ENCODE measurements around the gene SERPINA1. TPM values are rescaled to one million over a fixed set of nuclear protein-coding genes. Genes with fewer than 3 reads are reported as not detected.

Gene SERPINA1
- polyA plus RNA-seq, 2 of the 4 experiments (the other 2 are of a cell fraction): 0.34 to 2.2 TPM

DNA sequence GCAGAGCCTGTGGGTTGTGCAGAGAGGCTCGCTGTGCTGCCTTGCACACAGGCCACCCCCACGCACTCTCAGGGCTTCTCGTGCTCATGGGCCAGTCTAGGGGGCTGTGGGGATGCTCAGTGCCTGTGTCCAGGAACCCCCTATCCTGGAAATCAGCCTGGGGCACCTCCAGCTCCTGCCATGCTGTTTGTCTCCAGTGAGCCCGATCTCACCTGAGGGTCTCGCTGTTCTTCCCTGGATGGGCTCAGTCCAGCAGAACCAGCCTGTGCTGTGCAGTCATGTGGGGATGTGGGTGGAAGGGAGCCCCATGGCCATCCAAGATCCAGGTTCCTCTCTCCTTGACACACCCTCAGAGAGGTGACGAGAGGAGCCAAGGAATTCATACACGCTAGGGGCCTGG lies 26.7 kb downstream of the SERPINA1 start:
- H3K4me3 ChIP-seq: no peak overlapping the region
- no peak for FAIRE-seq
- ChIA-PET CTCF (interaction anchor here (1.4 kb wide), 1 partner anchor 15 kb away, joined by 3 read pairs; no protein-coding TSS in a partner anchor), POLR2A (no interaction called here)
- H3K27ac ChIP-seq: no peak overlapping the region
- no peak for DNase-seq (ENCODE audit: low read depth in 1 of 2, low spot score in 1 of 2)
- H3K4me1 ChIP-seq: no peaks in the 10 kb centered on the region
- ATAC-seq: no peak
- H3K4me2 ChIP-seq: no peak overlapping the region
- 71% methylated on average over 2 of the region's 7 CpGs for WGBS (ENCODE audit: missing lambda C conversion rate)
- TF ChIP-seq FOXS1 (CRISPR knock-in tag; IDR thresholded peaks at IDR 0.05): no peak
- no peak for TF ChIP-seq CHD2 (IDR thresholded peaks at IDR 0.05; ENCODE audit: low read length, partially characterized antibody)
- no peak for TF ChIP-seq FOSB (CRISPR knock-in tag; IDR thresholded peaks at IDR 0.05)
- TF ChIP-seq ZSCAN20 (CRISPR knock-in tag; IDR thresholded peaks at IDR 0.05): no peak
- TF ChIP-seq, protein P1, sequence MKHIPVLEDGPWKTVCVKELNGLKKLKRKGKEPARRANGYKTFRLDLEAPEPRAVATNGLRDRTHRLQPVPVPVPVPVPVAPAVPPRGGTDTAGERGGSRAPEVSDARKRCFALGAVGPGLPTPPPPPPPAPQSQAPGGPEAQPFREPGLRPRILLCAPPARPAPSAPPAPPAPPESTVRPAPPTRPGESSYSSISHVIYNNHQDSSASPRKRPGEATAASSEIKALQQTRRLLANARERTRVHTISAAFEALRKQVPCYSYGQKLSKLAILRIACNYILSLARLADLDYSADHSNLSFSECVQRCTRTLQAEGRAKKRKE (CRISPR knock-in tag; IDR thresholded peaks at IDR 0.05; ENCODE audit: low read depth): no peak
- TF ChIP-seq, protein P2, sequence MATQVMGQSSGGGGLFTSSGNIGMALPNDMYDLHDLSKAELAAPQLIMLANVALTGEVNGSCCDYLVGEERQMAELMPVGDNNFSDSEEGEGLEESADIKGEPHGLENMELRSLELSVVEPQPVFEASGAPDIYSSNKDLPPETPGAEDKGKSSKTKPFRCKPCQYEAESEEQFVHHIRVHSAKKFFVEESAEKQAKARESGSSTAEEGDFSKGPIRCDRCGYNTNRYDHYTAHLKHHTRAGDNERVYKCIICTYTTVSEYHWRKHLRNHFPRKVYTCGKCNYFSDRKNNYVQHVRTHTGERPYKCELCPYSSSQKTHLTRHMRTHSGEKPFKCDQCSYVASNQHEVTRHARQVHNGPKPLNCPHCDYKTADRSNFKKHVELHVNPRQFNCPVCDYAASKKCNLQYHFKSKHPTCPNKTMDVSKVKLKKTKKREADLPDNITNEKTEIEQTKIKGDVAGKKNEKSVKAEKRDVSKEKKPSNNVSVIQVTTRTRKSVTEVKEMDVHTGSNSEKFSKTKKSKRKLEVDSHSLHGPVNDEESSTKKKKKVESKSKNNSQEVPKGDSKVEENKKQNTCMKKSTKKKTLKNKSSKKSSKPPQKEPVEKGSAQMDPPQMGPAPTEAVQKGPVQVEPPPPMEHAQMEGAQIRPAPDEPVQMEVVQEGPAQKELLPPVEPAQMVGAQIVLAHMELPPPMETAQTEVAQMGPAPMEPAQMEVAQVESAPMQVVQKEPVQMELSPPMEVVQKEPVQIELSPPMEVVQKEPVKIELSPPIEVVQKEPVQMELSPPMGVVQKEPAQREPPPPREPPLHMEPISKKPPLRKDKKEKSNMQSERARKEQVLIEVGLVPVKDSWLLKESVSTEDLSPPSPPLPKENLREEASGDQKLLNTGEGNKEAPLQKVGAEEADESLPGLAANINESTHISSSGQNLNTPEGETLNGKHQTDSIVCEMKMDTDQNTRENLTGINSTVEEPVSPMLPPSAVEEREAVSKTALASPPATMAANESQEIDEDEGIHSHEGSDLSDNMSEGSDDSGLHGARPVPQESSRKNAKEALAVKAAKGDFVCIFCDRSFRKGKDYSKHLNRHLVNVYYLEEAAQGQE (IDR thresholded peaks at IDR 0.05): no peak
- TF ChIP-seq, protein P3, sequence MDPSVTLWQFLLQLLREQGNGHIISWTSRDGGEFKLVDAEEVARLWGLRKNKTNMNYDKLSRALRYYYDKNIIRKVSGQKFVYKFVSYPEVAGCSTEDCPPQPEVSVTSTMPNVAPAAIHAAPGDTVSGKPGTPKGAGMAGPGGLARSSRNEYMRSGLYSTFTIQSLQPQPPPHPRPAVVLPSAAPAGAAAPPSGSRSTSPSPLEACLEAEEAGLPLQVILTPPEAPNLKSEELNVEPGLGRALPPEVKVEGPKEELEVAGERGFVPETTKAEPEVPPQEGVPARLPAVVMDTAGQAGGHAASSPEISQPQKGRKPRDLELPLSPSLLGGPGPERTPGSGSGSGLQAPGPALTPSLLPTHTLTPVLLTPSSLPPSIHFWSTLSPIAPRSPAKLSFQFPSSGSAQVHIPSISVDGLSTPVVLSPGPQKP (IDR thresholded peaks at IDR 0.05; ENCODE audit: low read depth, low read length): no peak
- no peak for TF ChIP-seq RAD21 (conservative IDR thresholded peaks at IDR 0.05 in 1 of 2, IDR thresholded peaks at IDR 0.05 in 1 of 2)
- TF ChIP-seq, protein P4, sequence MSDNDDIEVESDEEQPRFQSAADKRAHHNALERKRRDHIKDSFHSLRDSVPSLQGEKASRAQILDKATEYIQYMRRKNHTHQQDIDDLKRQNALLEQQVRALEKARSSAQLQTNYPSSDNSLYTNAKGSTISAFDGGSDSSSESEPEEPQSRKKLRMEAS (IDR thresholded peaks at IDR 0.05): no peak
- TF ChIP-seq SREBF2 (IDR thresholded peaks at IDR 0.05): no peak
- TF ChIP-seq, protein P5, sequence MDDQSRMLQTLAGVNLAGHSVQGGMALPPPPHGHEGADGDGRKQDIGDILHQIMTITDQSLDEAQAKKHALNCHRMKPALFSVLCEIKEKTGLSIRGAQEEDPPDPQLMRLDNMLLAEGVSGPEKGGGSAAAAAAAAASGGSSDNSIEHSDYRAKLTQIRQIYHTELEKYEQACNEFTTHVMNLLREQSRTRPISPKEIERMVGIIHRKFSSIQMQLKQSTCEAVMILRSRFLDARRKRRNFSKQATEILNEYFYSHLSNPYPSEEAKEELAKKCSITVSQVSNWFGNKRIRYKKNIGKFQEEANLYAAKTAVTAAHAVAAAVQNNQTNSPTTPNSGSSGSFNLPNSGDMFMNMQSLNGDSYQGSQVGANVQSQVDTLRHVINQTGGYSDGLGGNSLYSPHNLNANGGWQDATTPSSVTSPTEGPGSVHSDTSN (IDR thresholded peaks at IDR 0.05): no peak
- TF ChIP-seq EHF (CRISPR knock-in tag; IDR thresholded peaks at IDR 0.05): no peak
- TF ChIP-seq HOXA7 (CRISPR knock-in tag; IDR thresholded peaks at IDR 0.05): no peak
- no peak for TF ChIP-seq GATA3 (IDR thresholded peaks at IDR 0.05; ENCODE audit: borderline replicate concordance)
- H3K9me3 ChIP-seq: no peaks in the 10 kb centered on the region

DNA sequence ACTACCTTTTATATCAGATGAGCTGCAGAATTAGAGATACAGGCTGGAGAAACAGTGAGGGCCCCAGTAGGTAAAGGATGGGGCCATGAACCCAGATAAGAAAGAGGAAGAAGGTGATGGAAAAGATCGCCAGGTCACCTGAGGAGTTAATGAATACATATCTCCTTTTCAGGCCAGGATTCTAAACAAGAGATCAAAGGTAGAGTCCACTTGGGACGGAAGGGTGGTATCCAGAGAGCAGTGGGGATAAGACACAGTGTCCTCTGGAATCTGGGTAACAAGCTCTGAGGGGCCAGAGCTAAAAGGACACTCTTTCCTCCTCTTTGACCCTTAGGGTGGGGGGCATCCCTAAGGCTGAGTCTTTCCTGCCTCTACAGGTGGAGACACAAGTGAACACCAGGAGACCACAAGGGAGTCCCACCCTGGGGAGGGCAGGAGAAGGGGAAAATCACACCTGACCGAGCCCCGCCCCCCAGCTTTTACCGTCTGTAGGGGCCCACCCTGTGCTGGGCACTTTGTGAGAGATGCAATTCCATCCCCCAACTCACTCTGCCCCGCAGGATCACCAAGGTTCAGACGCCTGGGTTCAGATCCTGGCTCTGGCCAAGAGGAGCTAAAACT lies 27.3 kb downstream of the SERPINA1 start:
- CTCF ChIA-PET: interaction anchor here (0.9 to 1.4 kb wide), 3 partner anchors 15 to 125 kb away, joined by 3 to 4 read pairs (median 3); no protein-coding TSS in a partner anchor
- no peak overlapping the region for H3K4me3 ChIP-seq
- TF ChIP-seq PHF8 (IDR thresholded peaks at IDR 0.05; ENCODE audit: borderline replicate concordance, low read depth) (no peak), FOSL2 (IDR thresholded peaks at IDR 0.05) (no peak), FOSL2 (CRISPR knock-in tag; IDR thresholded peaks at IDR 0.05) (no peak), JUNB (IDR thresholded peaks at IDR 0.05) (no peak)
- 60% methylated on average over 7 of the region's 7 CpGs for WGBS (ENCODE audit: missing lambda C conversion rate)
- no peaks in the 10 kb centered on the region for H3K4me1 ChIP-seq
- H3K27ac ChIP-seq: no peak overlapping the region
- POLR2A ChIA-PET: no interaction called here
- ATAC-seq: no peak
- no peak for FAIRE-seq
- DNase-seq (ENCODE audit: low read depth in 1 of 2, low spot score in 1 of 2): no peak
- no peak overlapping the region for H3K4me2 ChIP-seq
- no peaks in the 10 kb centered on the region for H3K9me3 ChIP-seq

Measured in A549 (cell line).